HG03066 (cell line): Measurements from ENCODE around the gene ABCC6.

ENCODE experiments used
- ATAC-seq: cut with Tn5 transposase; IDR thresholded peaks from one replicate; pipeline ENCODE4 v1.9.1; 2021; ENCODE audit warnings: low read depth; ENCODE audit not compliant: unreplicated experiment

The ABCC6 gene

DNA sequence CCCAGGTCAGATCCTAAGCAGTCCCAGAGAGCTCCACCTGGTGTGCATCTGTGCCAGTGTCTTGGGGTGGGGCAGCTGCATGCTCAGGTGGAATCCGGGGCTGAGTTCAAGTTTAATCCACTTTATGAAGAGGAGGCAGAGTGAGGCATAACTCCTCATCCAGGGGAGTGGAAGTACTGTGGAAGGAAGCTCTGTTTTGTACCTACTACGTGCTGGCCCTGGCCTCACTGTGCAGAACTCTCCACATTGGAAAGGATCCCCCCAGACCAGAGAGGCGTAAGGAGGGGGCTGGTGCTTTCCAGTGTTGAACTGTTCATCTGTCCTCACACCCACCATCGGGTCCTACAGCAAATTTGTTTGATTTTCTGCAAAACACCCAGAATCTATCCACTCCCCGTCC, 78.0 kb downstream of the ABCC6 start:
- ATAC-seq = no peak

DNA sequence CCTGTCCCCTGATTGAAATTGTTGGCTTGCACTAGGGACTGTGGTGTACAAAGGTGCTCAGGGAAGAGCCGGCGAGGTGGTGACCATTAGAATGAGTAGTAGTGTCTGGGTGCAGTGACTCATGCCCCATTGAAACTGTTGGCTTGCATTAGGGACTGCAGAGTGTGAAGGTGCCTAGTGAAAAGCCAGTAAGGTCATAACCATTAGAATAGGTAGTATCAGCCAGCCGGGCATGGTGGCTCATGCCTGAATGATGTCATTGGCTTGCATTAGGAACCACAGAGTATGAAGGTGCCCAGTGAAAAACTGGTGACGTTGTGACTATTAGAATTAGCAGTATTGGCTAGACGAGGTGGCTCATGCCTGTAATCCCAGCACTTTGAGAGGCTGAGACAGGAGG, 78.9 kb downstream of the ABCC6 start:
- no peak for ATAC-seq

DNA sequence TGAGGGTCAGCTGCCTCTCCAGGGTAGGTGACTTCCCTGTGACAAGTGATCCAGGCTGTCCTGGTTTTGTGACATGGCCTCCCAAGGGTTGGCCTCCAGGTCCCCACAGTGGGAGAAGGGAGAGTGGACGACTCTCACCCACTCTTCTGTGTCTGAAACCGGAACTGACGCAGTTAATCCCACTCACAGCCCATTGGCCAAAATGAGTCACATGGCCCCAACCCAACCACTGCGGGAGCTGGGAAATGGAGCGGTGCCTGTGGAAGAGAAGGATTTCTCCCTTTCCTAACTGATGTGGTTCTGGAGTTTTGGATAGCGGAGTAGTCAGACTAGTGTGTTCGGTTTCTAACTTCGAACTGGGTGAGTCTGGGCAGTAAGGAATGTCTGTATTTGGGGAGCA, 79.4 kb downstream of the ABCC6 start:
- ATAC-seq = no peak

DNA sequence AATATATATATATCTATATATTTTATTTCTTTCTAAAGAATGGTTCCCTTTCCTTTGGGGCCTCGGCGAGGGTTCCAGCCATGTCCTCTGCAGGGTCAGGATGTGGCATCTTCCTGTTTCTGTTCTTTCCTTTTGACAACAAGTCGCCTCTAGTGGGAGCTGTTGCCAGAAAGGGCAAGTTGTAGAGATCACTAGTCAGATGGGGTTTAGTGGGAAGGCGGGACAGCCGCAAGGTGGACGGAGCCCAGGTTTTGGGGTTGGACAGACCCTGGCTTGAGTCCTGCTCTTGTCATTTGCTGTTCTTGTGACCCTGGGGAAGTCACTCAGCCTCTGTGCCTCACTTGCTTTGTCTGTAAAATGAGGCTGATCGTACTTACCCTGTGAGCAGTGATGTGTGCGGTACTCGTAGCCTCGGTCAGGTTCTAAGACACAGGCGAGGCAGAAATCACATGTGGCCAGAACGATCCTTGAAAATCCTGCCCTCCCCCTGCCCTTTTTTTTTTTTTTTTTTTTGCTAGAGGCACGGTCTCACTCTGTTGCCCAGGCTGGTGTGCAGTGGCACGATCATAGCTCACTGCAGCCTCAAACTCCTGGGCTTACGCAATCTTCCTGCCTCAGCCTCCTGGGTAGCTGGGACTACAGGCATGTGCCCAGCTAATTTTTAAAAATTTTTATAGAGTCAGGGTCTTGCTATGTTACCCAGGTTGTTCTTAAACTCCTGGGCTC, 80.1 kb downstream of the ABCC6 start:
- ATAC-seq = no peak

DNA sequence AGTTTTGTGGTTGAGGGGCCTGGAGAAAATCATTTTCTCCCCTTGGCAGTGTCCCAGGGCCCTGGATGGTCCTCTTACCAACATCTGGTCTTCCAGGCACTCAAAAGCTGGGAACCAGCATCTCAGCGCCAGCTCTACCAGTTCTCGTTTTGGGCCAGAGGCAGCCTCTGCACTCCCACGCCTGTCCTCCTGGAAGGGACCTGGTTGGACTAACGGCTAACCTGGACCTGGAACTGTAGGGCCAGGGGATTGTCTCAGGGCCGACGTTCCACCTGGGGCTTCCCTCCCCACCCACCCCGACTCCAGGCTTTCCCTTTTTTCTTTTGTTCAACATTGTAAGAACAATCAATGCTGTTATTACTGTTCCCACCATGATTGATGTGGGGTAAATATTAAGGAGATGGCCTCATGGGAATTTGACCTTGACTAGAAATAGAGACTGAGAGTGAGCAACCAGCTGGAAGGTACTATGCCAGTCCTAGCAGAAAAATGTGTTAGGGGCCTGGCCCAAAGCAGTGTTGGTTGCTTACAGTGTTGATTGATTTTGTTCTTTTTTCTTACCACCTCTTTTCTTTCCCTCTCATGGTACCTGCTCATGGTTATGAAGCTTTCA, 81.4 kb downstream of the ABCC6 start:
- ATAC-seq = no peak

DNA sequence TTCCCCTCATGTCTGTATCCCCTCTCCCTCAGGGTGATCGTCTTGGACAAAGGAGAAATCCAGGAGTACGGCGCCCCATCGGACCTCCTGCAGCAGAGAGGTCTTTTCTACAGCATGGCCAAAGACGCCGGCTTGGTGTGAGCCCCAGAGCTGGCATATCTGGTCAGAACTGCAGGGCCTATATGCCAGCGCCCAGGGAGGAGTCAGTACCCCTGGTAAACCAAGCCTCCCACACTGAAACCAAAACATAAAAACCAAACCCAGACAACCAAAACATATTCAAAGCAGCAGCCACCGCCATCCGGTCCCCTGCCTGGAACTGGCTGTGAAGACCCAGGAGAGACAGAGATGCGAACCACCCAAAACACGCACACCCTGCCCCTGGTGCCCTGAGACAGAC, 82.2 kb downstream of the ABCC6 start:
- ATAC-seq = no peak

DNA sequence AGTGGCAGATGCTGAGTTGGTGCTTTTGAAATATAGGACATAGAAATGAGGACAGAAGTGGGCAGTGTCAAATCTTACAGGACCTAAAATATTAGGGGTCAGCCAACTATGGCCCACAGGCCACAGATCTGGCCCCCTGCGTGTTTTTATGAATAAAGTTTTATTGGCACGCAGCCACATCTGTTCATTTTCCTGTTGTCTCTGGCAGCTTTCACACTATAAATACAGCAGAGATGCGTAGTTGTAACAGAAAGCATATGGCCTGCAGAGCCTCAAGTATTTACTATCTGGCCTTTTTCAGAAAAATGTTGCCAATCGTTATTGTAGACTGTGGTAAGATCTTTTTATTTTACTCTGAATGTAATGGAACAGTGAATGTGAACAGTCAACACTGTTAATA, 82.8 kb downstream of the ABCC6 start:
- no peak for ATAC-seq

DNA sequence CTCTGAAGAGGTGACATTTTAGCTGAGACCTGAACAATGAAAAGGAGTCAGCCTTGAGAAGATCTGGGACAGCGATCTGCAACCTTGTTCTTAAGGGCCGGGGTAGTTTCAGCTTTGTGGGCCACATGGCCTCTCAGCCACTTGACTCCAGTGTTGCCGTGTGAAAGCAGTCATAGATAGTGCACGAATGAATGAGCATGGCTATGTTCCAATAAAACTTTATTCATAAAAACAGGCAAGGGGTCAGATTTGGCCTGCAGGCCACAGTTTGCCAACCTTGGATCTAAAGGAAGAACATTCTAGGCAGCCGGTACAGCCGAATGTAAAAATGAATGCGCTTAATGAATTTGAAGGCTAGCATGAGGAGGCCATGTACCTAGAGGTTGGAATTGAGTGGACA, 83.5 kb downstream of the ABCC6 start:
- no peak for ATAC-seq

DNA sequence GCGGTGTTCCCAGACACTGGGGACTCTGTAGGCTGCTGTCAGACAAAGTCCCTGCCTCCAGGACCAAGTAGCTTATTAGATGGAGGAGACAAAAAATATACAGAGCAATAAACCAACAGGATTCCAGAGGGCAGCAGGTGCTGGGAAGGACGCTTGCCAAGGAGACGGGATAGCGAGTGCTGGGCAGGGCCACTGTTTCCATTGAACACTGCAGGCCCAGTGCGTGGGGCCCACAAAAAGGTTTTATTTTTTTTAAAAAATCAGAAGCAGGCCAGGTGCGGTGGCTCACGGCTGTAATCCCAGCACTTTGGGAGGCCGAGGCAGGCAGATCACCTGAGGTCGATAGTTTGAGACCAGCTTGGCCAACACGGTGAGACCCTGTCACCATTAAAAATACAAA, 84.2 kb downstream of the ABCC6 start:
- no peak for ATAC-seq

DNA sequence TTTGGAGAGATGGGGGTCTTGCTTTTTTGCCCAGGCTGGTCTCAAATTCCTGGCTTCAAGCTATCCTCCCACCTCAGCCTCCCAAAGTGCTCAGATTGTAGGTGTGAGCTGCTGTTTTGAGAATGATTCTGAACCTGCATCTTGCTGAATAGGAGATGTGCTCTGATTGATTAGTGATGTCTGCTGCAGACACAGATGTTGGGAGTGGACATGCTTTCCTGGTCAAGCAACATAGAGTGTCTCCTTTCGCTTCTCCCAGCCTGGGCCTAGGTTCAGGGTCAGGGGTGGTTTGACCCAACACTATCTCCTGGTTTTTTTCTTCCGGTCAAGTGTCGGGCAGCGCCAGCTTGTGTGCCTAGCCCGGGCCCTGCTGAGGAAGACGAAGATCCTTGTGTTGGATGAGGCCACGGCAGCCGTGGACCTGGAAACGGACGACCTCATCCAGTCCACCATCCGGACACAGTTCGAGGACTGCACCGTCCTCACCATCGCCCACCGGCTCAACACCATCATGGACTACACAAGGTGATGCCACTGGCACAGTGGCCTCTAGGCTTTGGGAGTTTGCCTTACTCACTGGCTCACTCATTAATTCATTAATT, 85.2 kb downstream of the ABCC6 start:
- ATAC-seq = no peak

DNA sequence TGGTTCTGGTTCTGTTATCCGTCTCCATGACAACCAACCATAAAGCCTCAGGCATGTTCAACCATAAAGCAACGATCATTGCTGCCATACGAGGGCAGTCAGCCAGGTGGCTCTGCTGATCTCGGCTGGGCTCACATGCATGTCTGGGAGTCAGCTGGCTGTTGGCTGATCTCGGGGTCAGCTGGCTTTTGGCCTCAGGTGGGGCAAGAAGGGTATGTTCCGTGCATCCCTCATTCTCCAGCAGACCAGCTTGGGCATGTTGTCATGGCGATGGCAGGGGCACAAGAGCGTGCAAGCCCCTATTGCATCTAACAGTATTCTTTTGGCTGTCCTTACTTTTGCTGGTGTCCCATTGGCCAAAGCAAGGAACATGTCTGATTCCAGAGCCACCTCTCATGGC, 86.2 kb downstream of the ABCC6 start:
- no peak for ATAC-seq

DNA sequence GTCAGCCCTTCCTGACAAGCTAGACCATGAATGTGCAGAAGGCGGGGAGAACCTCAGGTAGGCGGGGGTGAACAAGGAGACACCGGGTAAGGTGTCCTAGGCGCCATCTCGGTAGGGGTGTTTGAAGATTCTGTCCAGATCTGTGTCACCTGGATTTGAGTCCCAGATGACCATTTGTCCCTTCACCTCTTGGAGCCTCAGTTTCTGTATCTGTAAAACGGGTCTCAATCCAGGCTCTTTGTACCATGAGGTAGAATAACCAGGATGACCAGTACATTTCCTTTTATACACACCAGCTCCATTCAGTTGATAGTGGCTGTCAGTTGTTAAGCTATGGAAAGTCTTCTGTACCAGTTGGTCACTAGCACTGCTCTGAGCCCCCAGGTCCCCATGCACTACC, 86.7 kb downstream of the ABCC6 start:
- no peak for ATAC-seq

DNA sequence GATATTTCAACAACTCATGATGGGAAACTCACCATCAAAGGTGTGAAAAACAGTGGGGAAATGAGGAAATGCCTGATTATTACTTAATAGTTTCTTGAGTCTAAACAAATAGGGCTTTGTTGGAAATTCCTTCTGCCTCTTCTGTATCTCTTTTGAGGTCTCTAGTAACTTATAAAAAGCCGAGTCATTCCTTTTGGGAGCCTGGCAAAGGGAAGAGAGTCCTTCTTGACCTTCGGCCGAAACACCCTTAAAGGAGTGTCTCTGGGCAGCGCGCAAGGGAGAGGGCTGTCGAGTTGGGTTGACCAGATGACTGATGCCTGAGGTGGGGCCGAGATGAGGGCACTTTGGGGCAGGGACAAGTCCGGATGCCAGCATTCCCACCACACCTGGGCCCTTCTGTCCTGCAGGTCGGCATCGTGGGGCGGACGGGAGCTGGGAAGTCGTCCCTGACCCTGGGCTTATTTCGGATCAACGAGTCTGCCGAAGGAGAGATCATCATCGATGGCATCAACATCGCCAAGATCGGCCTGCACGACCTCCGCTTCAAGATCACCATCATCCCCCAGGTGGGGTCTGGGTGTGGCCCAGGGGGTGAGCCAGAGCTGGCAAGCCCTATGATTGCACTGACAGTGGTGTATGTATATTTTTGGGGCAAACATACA, 89.2 kb downstream of the ABCC6 start:
- ATAC-seq = no peak

DNA sequence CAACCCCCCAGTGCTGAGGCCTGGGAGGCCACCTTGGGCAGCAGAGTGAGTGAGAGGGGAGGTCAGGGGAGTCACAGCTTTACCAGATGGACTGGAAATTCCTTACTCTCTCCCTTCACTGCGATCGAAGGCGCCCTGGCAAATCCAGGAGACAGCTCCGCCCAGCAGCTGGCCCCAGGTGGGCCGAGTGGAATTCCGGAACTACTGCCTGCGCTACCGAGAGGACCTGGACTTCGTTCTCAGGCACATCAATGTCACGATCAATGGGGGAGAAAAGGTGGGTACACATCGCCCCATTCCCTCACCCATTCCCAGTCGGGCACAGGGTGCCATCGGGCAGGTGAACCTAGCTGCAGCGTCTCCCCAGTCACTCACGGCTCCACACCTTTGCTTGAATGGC, 91.6 kb downstream of the ABCC6 start:
- ATAC-seq = no peak

DNA sequence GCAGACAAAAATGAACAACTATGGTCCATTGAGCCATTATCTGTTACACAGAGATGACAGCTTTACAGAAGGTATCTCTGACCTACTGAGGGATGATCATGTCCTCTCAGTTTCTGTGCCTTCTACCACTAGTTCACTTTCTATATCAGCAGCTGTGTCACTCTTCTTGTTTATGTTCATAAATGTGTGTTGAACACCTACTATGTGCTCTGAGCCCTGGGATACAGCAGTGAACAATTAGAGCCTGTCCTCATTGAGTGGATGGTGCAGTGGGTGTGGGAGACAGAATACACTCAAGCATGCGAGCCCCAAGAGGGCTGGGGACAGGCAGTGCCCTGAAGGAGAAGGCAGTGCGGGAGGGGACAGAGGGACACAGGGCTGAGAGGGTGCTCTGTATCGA, 92.1 kb downstream of the ABCC6 start:
- no peak for ATAC-seq

DNA sequence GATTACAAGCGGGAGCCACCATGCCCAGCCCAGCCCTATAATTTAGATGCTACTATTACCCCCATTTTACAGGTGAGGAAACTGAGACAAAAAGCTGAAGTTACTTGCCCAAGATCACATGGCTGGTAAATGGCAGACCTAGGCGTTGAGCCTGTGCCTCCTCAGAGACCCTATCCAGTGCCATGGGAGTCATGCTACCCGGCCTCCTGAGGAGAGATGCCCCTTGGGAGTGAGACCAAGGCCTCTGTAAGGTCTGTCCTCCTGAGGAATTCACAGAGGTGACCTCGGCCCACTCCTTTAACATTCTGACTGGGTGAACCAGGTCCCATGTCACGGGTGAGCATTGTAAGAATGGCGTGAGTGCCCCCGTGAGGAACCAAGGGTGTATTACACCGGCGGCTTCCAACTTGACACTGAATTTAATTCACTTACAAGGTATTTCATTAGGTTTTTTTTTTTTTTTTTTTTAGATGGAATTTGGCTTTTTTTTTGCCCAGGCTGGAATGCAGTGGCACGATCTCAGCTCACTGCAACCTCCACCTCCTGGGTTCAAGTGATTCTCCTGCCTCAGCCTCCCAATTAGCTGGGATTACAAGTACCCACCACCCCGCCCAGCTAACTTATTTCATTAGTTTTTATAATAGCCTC, 95.7 kb downstream of the ABCC6 start:
- no peak for ATAC-seq

DNA sequence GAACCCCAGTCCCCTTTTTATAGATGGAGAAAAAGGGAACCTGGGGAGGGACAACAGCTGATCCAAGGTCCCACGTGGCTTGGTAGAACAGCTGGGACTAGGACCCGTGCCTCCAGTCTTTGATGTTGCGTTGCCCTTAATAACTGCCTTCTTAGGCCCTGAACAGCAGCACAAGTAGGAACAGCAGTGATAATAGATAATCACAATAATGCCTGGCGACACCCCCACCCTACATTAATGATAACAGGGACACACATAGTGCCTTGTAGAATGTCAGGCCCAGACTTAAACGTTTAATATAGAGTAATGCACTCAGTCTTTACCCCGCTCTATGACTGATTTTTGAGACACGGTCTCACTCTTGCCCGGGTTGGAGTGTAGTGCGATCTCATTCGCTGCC, 96.4 kb downstream of the ABCC6 start:
- no peak for ATAC-seq

DNA sequence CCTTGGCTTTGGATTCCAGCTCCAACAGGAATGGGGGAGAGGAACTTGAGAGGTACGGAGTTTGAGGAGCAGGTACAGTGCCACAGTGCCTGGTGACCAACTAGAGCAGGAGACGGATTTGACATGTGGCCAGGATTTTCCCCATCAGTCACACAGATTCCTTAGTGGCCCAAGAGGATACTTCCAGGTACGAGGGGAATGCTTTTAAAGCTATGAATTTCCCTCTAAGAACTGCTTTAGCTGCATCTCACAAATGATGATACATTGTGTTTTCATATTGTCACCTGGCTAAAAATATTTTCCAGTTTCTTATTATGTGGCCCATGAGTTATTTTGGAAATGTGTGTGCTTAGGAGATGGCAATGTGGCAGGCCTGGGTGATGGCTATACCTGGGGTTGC, 98.3 kb downstream of the ABCC6 start:
- ATAC-seq = no peak

DNA sequence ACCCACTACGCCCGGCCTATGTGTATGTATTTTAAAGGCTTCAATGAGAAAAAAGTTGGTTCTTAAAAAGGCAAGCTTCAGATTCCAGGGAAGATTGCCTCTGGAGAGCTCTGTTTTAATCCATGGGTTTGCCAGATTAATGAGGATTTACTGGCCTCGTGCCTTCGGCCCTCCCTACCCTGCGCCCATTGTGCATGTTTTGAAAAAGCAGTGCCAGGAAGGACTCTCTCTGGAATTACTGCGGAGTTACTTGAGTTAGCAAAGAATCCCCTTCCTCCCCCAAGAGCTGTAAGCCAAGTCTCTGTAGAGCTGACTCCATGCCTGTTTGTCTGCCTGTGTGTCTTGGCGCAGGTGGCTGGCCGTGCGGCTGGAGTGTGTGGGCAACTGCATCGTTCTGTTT, 98.9 kb downstream of the ABCC6 start:
- ATAC-seq = no peak

DNA sequence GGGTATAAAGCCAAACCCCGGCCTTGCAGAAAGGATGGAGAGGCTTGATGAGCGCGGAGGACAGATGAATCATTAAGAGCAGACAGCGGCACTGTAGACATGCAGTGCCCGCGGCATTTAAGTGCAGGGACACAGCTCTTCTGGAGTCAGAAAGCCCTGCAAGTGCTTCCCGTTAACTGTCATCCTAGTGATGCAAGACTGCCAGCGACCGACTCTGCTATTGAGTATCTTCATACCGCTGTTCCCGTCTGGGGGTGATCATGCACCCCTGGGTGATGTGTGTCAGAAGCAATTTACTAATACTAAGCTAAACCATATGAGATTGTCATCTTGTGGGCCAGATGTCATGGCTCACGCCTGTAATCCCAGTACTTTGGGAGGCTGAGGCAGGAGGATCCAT, 101.0 kb downstream of the ABCC6 start:
- ATAC-seq = no peak

DNA sequence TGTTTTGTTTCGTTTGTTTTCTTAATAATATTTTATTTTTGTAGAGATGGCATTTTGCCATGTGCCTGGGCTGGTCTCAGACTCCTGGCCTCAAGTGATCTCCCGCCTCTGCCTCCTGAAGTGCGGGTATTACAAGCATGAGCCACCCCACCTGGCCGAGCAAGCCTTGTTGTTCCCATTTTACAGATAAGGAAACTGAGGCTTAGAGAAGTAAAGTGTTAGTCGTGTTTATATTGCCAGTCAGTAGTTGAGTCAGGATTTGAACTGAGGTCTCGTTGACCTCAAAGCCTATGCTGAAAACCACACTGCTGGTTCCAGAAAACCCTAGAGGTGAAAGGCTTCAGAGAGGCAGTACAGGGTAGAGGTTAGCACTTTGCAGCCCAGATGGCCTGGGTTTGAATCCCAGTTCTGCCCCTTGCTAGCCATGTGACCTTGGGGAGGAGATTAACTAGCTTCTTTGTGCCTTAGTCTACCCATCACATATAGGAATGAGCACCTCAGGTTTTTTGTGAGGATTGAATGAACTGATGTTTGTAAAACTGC, 102.0 kb downstream of the ABCC6 start:
- ATAC-seq = no peak
